K562 (cell line): Measurements from ENCODE around the gene ETHE1. TPM values are rescaled to one million over a fixed set of nuclear protein-coding genes. Genes with fewer than 3 reads are reported as not detected.

Experiments
- ATAC-seq: fragments of 200-7000 bp; cut with Tn5 transposase; 3 replicates; pipeline ENCODE4 v1.9.1; 2020; ENCODE audit warnings: moderate library complexity
- BruUV-seq: library from RNA; stranded (reverse); fragments of 400-500 nt; replicated peaks from 2 replicates; lab custom pipeline; 2021; lab: Mats Ljungman, UMichigan
- CTCF ChIA-PET: fragments of 300-600 bp; formaldehyde crosslinking; extraction: SDS; loops from one replicate; lab custom pipeline; 2021; ENCODE audit warnings: low intra/inter-chr PET ratio; lab: Yijun Ruan, JAX
- POLR2A ChIA-PET: fragments of 300-600, 350-650 bp; sonication (Branson Sonifier 250); formaldehyde crosslinking; extraction: SDS; loops from one replicate; lab custom pipeline; 2021; ENCODE audit warnings: antibody characterized with exemption, inconsistent platforms; lab: Yijun Ruan, JAX
- DNase-seq, 4 experiments: peaks; one replicate each; pipeline versions ENCODE4 v3.0.0 to v3.0.0-alpha.2; 2011 to 2018; ENCODE audit warnings: low spot score in 3 of 4, mixed read lengths in 3 of 4; ENCODE audit errors: extremely low read depth in 1 of 4
- FAIRE-seq: peaks from 2 replicates; lab custom pipeline; 2011; peaks lifted over from hg19 to GRCh38; lab: Jason Lieb, UNC
- H2AFZ ChIP-seq: 2 replicates; pipeline ENCODE4 v1.6.0; 2011; ENCODE audit warnings: low read depth, low read length, control low read depth, inconsistent platforms
- H3K27ac ChIP-seq: fragments of 200-600 bp; 3 replicates; pipeline ENCODE4 v1.8.0; 2011; ENCODE audit warnings: low read depth, mild to moderate bottlenecking, control low read depth, inconsistent platforms, low read length, moderate library complexity, mixed read lengths; ENCODE audit errors: extremely low read depth
- H3K27me3 ChIP-seq, 2 experiments: fragments of 300-600 bp in 1 of 2; 2 replicates in 1 of 2; 3 replicates in 1 of 2; pipeline versions ENCODE4 v1.6.0 to v1.8.0; 2011; ENCODE audit warnings: inconsistent platforms in 2 of 2, low read length in 2 of 2, mild to moderate bottlenecking in 1 of 2, mixed read lengths in 1 of 2, moderate library complexity in 1 of 2; ENCODE audit not compliant: control insufficient read depth in 2 of 2, insufficient read depth in 2 of 2
- H3K36me3 ChIP-seq: fragments of 300-600 bp; 3 replicates; pipeline ENCODE4 v1.8.0; 2011; ENCODE audit warnings: mild to moderate bottlenecking, low read length, inconsistent platforms; ENCODE audit not compliant: control insufficient read depth, insufficient read depth
- H3K4me1 ChIP-seq, 2 experiments: fragments of 200-600 bp in 1 of 2; replicated peaks in 1 of 2; 2 replicates in 1 of 2; 3 replicates in 1 of 2; pipeline versions ENCODE4 v1.5.1 to v1.8.0; 2011; ENCODE audit warnings: inconsistent platforms in 2 of 2, low read length in 2 of 2, mild to moderate bottlenecking in 1 of 2, mixed read lengths in 1 of 2, moderate library complexity in 1 of 2; ENCODE audit not compliant: control insufficient read depth in 2 of 2, insufficient read depth in 2 of 2
- H3K4me2 ChIP-seq: 2 replicates; pipeline ENCODE4 v1.6.1; 2011; ENCODE audit warnings: low read length, control low read depth, inconsistent platforms, mixed read lengths; ENCODE audit not compliant: insufficient read depth
- H3K4me3 ChIP-seq: fragments of 200-600 bp; sonication (generic), shearing (Covaris generic); 2 replicates; pipeline ENCODE4 v1.5.1; 2016; ENCODE audit warnings: control low read depth, inconsistent platforms
- H3K79me2 ChIP-seq: fragments of 200-600 bp; 3 replicates; pipeline ENCODE4 v1.8.0; 2011; ENCODE audit warnings: low read length, inconsistent platforms; ENCODE audit not compliant: control insufficient read depth, insufficient read depth
- H3K9ac ChIP-seq, 2 experiments: 2 replicates each; pipeline versions ENCODE4 v1.6.0 to v1.6.1; 2011; ENCODE audit warnings: low read depth in 2 of 2, low read length in 2 of 2, control low read depth in 1 of 2, inconsistent platforms in 1 of 2, mild to moderate bottlenecking in 1 of 2, mixed read lengths in 1 of 2; ENCODE audit not compliant: insufficient read depth in 1 of 2
- H3K9me1 ChIP-seq: one replicate; pipeline ENCODE4 v1.6.0; 2011; ENCODE audit warnings: inconsistent platforms, mild to moderate bottlenecking, low read length, moderate library complexity; ENCODE audit not compliant: control insufficient read depth, insufficient read depth
- H3K9me3 ChIP-seq: replicated peaks from 2 replicates; pipeline ENCODE4 v1.5.1; 2011; ENCODE audit warnings: low read depth, low read length, inconsistent platforms; ENCODE audit not compliant: control insufficient read depth, insufficient read depth
- H4K20me1 ChIP-seq: replicated peaks from 2 replicates; pipeline ENCODE4 v1.6.1; 2011; ENCODE audit warnings: low read length, inconsistent platforms, mixed read lengths; ENCODE audit not compliant: control insufficient read depth, insufficient read depth
- ARID1B ChIP-seq: fragments of 450-650 bp; IDR thresholded peaks from 2 replicates; pipeline ENCODE4 v1.6.1; 2016; ENCODE audit warnings: antibody characterized with exemption, mild to moderate bottlenecking, inconsistent platforms
- CEBPG ChIP-seq, 3 experiments: fragments of 200-800 bp in 1 of 3; sonication (Bioruptor generic) in 1 of 3; sonication (generic) in 1 of 3; formaldehyde crosslinking in 1 of 3; IDR thresholded peaks in 2 of 3; conservative IDR thresholded peaks in 1 of 3; 2 replicates each; pipeline versions ENCODE4 v1.6.1 to v1.8.0; 2016 to 2022; ENCODE audit warnings: missing compliant biosample characterization in 2 of 3, missing genetic modification characterization in 2 of 3, mild to moderate bottlenecking in 1 of 3, missing genetic modification reagents in 1 of 3
- HDAC1 ChIP-seq, 2 experiments: fragments of 450-650 bp; IDR thresholded peaks; 2 replicates each; pipeline ENCODE4 v1.6.1; 2016 to 2017; ENCODE audit warnings: inconsistent platforms in 1 of 2, mild to moderate bottlenecking in 1 of 2, moderate library complexity in 1 of 2
- JUND ChIP-seq, 2 experiments: IDR thresholded peaks; 2 replicates in 1 of 2; 3 replicates in 1 of 2; pipeline ENCODE4 v1.6.1; 2011; ENCODE audit warnings: borderline replicate concordance in 2 of 2, low read depth in 2 of 2, low read length in 2 of 2, improper control_type of control experiment in 1 of 2, missing biosample characterization in 1 of 2, missing genetic modification characterization in 1 of 2, missing genetic modification reagents in 1 of 2
- MAFK ChIP-seq: IDR thresholded peaks from 2 replicates; pipeline ENCODE4 v1.6.1; 2011; ENCODE audit warnings: low read length, improper control_type of control experiment
- MXI1 ChIP-seq: IDR thresholded peaks from 2 replicates; pipeline ENCODE4 v1.6.1; 2011; ENCODE audit warnings: low read depth, mild to moderate bottlenecking, improper control_type of control experiment, low read length
- NFIC ChIP-seq: fragments of 450-650 bp; IDR thresholded peaks from 2 replicates; pipeline ENCODE4 v1.6.1; 2017; ENCODE audit warnings: mild to moderate bottlenecking, inconsistent platforms
- RBM25 ChIP-seq: fragments of 200-400 bp; formaldehyde crosslinking; IDR thresholded peaks from 2 replicates; pipeline ENCODE4 v1.6.1; 2018; ENCODE audit warnings: low read length, low read depth, moderate library complexity; ENCODE audit not compliant: severe bottlenecking
- SPI1 ChIP-seq: IDR thresholded peaks from 2 replicates; pipeline ENCODE4 v1.6.1; 2011; ENCODE audit warnings: low read depth, low read length, control low read depth, borderline replicate concordance
- WHSC1 ChIP-seq: IDR thresholded peaks from one replicate; pipeline ENCODE4 v1.6.1; 2012; ENCODE audit warnings: low read length, control low read depth, inconsistent platforms
- WGBS: fragments of 100-300 bp; shearing (Covaris generic); methylation state at CpG from one replicate; pipeline ENCODE4 v1.1.6; 2016; ENCODE audit warnings: low coverage, mixed read lengths; ENCODE audit not compliant: insufficient coverage; ENCODE audit errors: missing lambda C conversion rate; 5-methylcytosine and 5-hydroxymethylcytosine counted together
- in situ Hi-C: fragments of 300-500 bp; cut with MboI; formaldehyde crosslinking; loops from 4 replicates; pipeline ENCODE4 v1.15.0; 2018; ENCODE audit warnings: inconsistent platforms, mixed read lengths
- intact Hi-C: fragments of 100-400 bp; cut with micrococcal nuclease; formaldehyde crosslinking; loops from 2 replicates; pipeline ENCODE4 v1.14.2; 2022
- polyA plus RNA-seq, 8 experiments: library from polyadenylated mRNA; depleted of rRNA in 4 of 8; stranded (reverse) in 5 of 8; unstranded in 3 of 8; fragments of >200 nt; fragmentation: Nextera tagmentation in 2 of 8; fragmentation: Illumina TruSeq in 1 of 8; extraction: Ambion mirVana in 2 of 8; extraction: Trizol in 1 of 8; gene quantifications; 2 replicates each; pipeline versions ENCODE4 v1.2.1 to v1.2.3, GENCODE V29; 2011 to 2014; ENCODE audit warnings: inconsistent platforms in 1 of 8, missing spikeins in 1 of 8
- total RNA-seq, 7 experiments: library from RNA; depleted of rRNA in 6 of 7; stranded (reverse); fragments of >200 nt in 6 of 7; fragmentation: Illumina TruSeq in 2 of 7; extraction: Trizol in 2 of 7; gene quantifications; 2 replicates each; pipeline versions ENCODE4 v1.2.1 to v1.2.3, GENCODE V29; 2011 to 2021; ENCODE audit warnings: low replicate concordance in 1 of 7
- TF ChIP-seq, protein P1 (sequence below): IDR thresholded peaks from 2 replicates; pipeline ENCODE4 v1.6.1; 2011; ENCODE audit not compliant: insufficient read length; ENCODE audit errors: extremely low read depth
- TF ChIP-seq, protein P2 (sequence below): fragments of 450-650 bp; IDR thresholded peaks from 2 replicates; pipeline ENCODE4 v1.6.1; 2016; ENCODE audit warnings: missing biosample characterization, missing genetic modification characterization

The ETHE1 gene
- total and polyA plus RNA-seq, 9 of the 15 experiments (the other 6 are each of a cell fraction or from before 2014, with no cell fraction given), result 2.9 to 21.0 (median 10.2) TPM

GRCh38 chr19:43468354-43469159 is 58.4 kb downstream of the ETHE1 start:
- ChIA-PET CTCF (no interaction called here), POLR2A (interaction anchor here (0.5 kb wide), 1 partner anchor 18 kb away, joined by 3 read pairs; no protein-coding TSS in a partner anchor)
- TF ChIP-seq NFIC (no peak), SPI1 (peak; percentile 47; the same call in 1 of the 2 replicates), RBM25 (peak; percentile 51)
- intact Hi-C loops (no loop called here), in situ Hi-C loops (no loop called here)
- ATAC-seq (no peak), FAIRE-seq (no peak), DNase-seq (no peak)
- no peak overlapping the region for H2AFZ ChIP-seq
- no peak overlapping the region for H3K27ac ChIP-seq
- no peak overlapping the region for H3K4me2 ChIP-seq
- no peaks in the 10 kb centered on the region for H4K20me1 ChIP-seq
- H3K9ac ChIP-seq, result no peak overlapping the region
- no peaks in the 10 kb centered on the region for H3K27me3 ChIP-seq
- H3K9me3 ChIP-seq, result no peaks in the 10 kb centered on the region
- H3K79me2 ChIP-seq, result no peaks in the 10 kb centered on the region
- no peak overlapping the region for H3K4me3 ChIP-seq
- no TSS peak for BruUV-seq
- H3K9me1 ChIP-seq, result no peaks in the 10 kb centered on the region
- WGBS, result 40% methylated on average over 4 of the region's 4 CpGs
- peaks cover 15 to 17% of the 10 kb centered on the region in 2 experiments for H3K4me1 ChIP-seq
- H3K36me3 ChIP-seq, result no peaks in the 10 kb centered on the region

DNA sequence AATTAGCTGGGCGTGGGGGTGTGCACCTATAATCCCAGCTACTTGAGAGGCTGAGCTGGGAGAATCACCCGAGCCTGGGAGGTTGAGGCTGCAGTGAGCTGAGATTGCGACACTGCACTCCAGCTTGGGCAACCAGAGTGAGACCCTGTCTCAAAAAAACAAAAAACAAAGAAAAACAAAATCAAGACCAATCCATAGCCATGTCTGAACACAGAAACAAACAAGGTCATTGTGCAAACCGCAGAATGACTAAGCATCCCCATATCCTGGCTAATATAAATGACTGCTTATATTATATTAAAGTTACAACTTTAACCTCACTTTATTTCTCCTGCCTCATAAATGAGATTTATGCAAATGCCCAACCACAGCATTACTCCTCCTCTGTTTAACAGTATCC is 59.3 kb downstream of the ETHE1 start:
- CTCF ChIA-PET, result no interaction called here
- in situ Hi-C loops, result no loop called here
- TF ChIP-seq WHSC1 (no peak), MAFK (peak; percentile 53; the same call in 1 of the 2 replicates), JUND (IDR thresholded peaks at IDR 0.05; ENCODE audit: borderline replicate concordance, low read depth, low read length) (peak; percentile 28; the same call in 1 of the 2 replicates), JUND (tag; IDR thresholded peaks at IDR 0.05; ENCODE audit: borderline replicate concordance, low read depth, low read length) (no peak), CEBPG (CRISPR knock-in tag; IDR thresholded peaks at IDR 0.05) (no peak), CEBPG (tag; conservative IDR thresholded peaks at IDR 0.05 in 1 of 2, IDR thresholded peaks at IDR 0.05 in 1 of 2) (peak; percentile 81 to 87), ARID1B (peak; percentile 54), MXI1 (no peak), HDAC1 (IDR thresholded peaks at IDR 0.05) (peak in 1 of 2 experiments; percentile 48; a peak in 1 of 4 replicates)
- TF ChIP-seq, protein P1, sequence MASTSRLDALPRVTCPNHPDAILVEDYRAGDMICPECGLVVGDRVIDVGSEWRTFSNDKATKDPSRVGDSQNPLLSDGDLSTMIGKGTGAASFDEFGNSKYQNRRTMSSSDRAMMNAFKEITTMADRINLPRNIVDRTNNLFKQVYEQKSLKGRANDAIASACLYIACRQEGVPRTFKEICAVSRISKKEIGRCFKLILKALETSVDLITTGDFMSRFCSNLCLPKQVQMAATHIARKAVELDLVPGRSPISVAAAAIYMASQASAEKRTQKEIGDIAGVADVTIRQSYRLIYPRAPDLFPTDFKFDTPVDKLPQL, result no peak
- TF ChIP-seq, protein P2, sequence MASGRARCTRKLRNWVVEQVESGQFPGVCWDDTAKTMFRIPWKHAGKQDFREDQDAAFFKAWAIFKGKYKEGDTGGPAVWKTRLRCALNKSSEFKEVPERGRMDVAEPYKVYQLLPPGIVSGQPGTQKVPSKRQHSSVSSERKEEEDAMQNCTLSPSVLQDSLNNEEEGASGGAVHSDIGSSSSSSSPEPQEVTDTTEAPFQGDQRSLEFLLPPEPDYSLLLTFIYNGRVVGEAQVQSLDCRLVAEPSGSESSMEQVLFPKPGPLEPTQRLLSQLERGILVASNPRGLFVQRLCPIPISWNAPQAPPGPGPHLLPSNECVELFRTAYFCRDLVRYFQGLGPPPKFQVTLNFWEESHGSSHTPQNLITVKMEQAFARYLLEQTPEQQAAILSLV, result 0 out of 2 replicates have a peak, but pooled peaks have one; percentile 34

More for the DNA sequence above, 59.3 kb downstream of the ETHE1 start:
- Histone ChIP-seq H3K9me3 (no peaks in the 10 kb centered on the region), H3K27me3 (no peaks in the 10 kb centered on the region), H3K4me1 (peaks cover 19 to 23% of the 10 kb centered on the region in 2 experiments), H2AFZ (peak overlapping the region; percentile 22; the same call in 1 of the 2 replicates), H4K20me1 (no peaks in the 10 kb centered on the region), H3K79me2 (no peaks in the 10 kb centered on the region), H3K27ac (no peak overlapping the region), H3K9me1 (no peaks in the 10 kb centered on the region), H3K9ac (no peak overlapping the region), H3K4me3 (no peak overlapping the region), H3K4me2 (no peak overlapping the region), H3K36me3 (no peaks in the 10 kb centered on the region)
- 44% methylated on average over 4 of the region's 4 CpGs for WGBS
- DNase-seq (no peak), ATAC-seq (no peak), FAIRE-seq (no peak)
- intact Hi-C loops, result no loop called here
- no TSS peak for BruUV-seq
- POLR2A ChIA-PET, result interaction anchor here (0.6 kb wide), 1 partner anchor 143 kb away, joined by 3 read pairs; no protein-coding TSS in a partner anchor
